Neural cell (in vitro differentiated cells): ENCODE measurements around the gene CCN5. TPM values are rescaled to one million over a fixed set of nuclear protein-coding genes. Genes with fewer than 3 reads are reported as not detected.

ENCODE experiments used
- H2AFZ ChIP-seq: fragments of 200-600, 300-800 bp; sonication (generic), shearing (Covaris generic); 2 replicates; pipeline ENCODE4 v1.6.0; 2014; ENCODE audit warnings: low read depth, mild to moderate bottlenecking, antibody characterized with exemption, low read length, moderate library complexity
- H3F3A ChIP-seq: fragments of 200-600 bp; shearing (Covaris generic); 2 replicates; pipeline ENCODE4 v1.6.1; 2016; ENCODE audit warnings: mild to moderate bottlenecking, moderate library complexity, mixed read lengths, antibody characterized with exemption, low read length; ENCODE audit not compliant: insufficient read depth, poor library complexity, severe bottlenecking
- H3K27ac ChIP-seq: fragments of 200-600, 300-800 bp; sonication (generic), shearing (Covaris generic); 2 replicates; pipeline ENCODE4 v1.5.1; 2014; ENCODE audit warnings: mild to moderate bottlenecking, low read length, moderate library complexity
- H3K27me3 ChIP-seq: fragments of 300-800, 200-600 bp; sonication (generic), shearing (Covaris generic); 2 replicates; pipeline ENCODE4 v1.6.0; 2014; ENCODE audit warnings: mild to moderate bottlenecking, low read depth, low read length, moderate library complexity; ENCODE audit not compliant: insufficient read depth
- H3K36me3 ChIP-seq: fragments of 300-800, 200-600 bp; sonication (generic), shearing (Covaris generic); 2 replicates; pipeline ENCODE4 v1.5.1; 2014; ENCODE audit warnings: mild to moderate bottlenecking, antibody characterized with exemption, low read length, moderate library complexity; ENCODE audit not compliant: insufficient read depth
- H3K4me2 ChIP-seq: fragments of 300-800, 200-600 bp; sonication (generic), shearing (Covaris generic); 2 replicates; pipeline ENCODE4 v1.6.0; 2014; ENCODE audit warnings: mild to moderate bottlenecking, low read length
- H3K4me3 ChIP-seq: fragments of 300-800, 200-600 bp; sonication (generic), shearing (Covaris generic); 2 replicates; pipeline ENCODE4 v1.5.1; 2014; ENCODE audit warnings: mild to moderate bottlenecking, low read length, moderate library complexity
- H3K79me2 ChIP-seq: fragments of 200-600 bp; shearing (Covaris generic); replicated peaks from 2 replicates; pipeline ENCODE4 v1.6.0; 2014; ENCODE audit warnings: mild to moderate bottlenecking, low read length, moderate library complexity; ENCODE audit not compliant: insufficient read depth
- H3K9ac ChIP-seq: fragments of 300-800, 200-600 bp; sonication (generic), shearing (Covaris generic); 2 replicates; pipeline ENCODE4 v1.6.1; 2016; ENCODE audit warnings: mild to moderate bottlenecking, low read length, mixed read lengths
- H3K9me2 ChIP-seq: fragments of 200-600 bp; shearing (Covaris generic); 2 replicates; pipeline ENCODE4 v1.6.1; 2016; ENCODE audit warnings: mild to moderate bottlenecking, low read length, mixed read lengths; ENCODE audit not compliant: insufficient read depth
- H3K9me3 ChIP-seq: fragments of 200-600, 300-800 bp; sonication (generic), shearing (Covaris generic); 2 replicates; pipeline ENCODE4 v1.6.1; 2016; ENCODE audit warnings: mild to moderate bottlenecking, mixed run types, low read length, moderate library complexity, mixed read lengths
- H4K20me1 ChIP-seq: fragments of 200-600 bp; shearing (Covaris generic); 2 replicates; pipeline ENCODE4 v1.6.1; 2016; ENCODE audit warnings: mild to moderate bottlenecking, mixed run types; ENCODE audit not compliant: insufficient read depth
- EP300 ChIP-seq: fragments of 450-650 bp; conservative IDR thresholded peaks from 2 replicates; pipeline ENCODE4 v1.6.1; 2014; ENCODE audit warnings: antibody characterized with exemption, mild to moderate bottlenecking, moderate library complexity; ENCODE audit not compliant: poor library complexity, severe bottlenecking
- EZH2 ChIP-seq: fragments of 200-600, 300-800 bp; shearing (Covaris generic), sonication (generic); IDR thresholded peaks from 2 replicates; pipeline ENCODE4 v1.6.1; 2014; ENCODE audit warnings: antibody characterized with exemption, low read length, borderline replicate concordance, mild to moderate bottlenecking; ENCODE audit not compliant: insufficient read depth, poor library complexity, severe bottlenecking
- MXI1 ChIP-seq: fragments of 450-650 bp; conservative IDR thresholded peaks from 2 replicates; pipeline ENCODE4 v1.6.1; 2014; ENCODE audit warnings: antibody characterized with exemption, mild to moderate bottlenecking; ENCODE audit not compliant: poor library complexity, severe bottlenecking
- POLR2AphosphoS5 ChIP-seq: IDR thresholded peaks from 2 replicates; pipeline ENCODE4 v1.6.1; 2012
- RAD21 ChIP-seq: fragments of 450-650 bp; conservative IDR thresholded peaks from 2 replicates; pipeline ENCODE4 v1.6.1; 2014; ENCODE audit warnings: antibody characterized with exemption, mild to moderate bottlenecking, moderate library complexity
- SMC3 ChIP-seq: fragments of 450-650 bp; conservative IDR thresholded peaks from 2 replicates; pipeline ENCODE4 v1.6.1; 2014; ENCODE audit warnings: antibody characterized with exemption, mild to moderate bottlenecking, moderate library complexity; ENCODE audit not compliant: poor library complexity
- TAF1 ChIP-seq: IDR thresholded peaks from 2 replicates; pipeline ENCODE4 v1.6.1; 2012; ENCODE audit warnings: low read depth
- polyA plus RNA-seq: library from polyadenylated mRNA; depleted of rRNA; stranded (reverse); fragments of >200 nt; gene quantifications from 2 replicates; pipeline ENCODE4 v1.2.3, GENCODE V29; 2014
- TF ChIP-seq, protein P1 (sequence below): fragments of 450-650 bp; IDR thresholded peaks from 2 replicates; pipeline ENCODE4 v1.5.1; 2014; ENCODE audit warnings: antibody characterized with exemption, mild to moderate bottlenecking, moderate library complexity; ENCODE audit not compliant: poor library complexity, severe bottlenecking
- TF ChIP-seq, protein P2 (sequence below): IDR thresholded peaks from 2 replicates; pipeline ENCODE4 v1.6.1; 2012; ENCODE audit warnings: borderline replicate concordance

CCN5 gene
- polyA plus RNA-seq, 1 donor from 2014 or later = not detected

DNA sequence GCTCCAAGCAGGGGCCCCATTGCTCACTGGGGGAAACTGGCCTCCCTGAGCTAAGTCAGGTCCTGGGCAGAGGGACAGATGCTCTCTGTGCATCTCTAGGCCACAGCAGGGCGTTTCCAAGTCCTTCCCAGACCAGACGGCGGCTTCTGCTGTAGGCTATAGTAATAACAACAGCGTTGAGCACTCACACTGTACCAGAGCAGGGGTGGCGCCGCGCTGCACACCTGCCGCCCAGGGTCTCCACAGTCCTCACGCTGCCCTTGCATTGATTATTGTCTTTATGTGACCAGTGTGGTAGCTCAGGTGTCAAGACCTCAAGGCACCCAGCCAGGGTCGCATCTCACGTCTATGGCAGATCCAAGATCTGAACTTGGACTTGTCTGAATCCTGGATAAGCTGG lies 14.9 kb upstream of the CCN5 start:
- no peak overlapping the region for H2AFZ ChIP-seq
- no peak for TF ChIP-seq EP300
- TF ChIP-seq, protein P1, sequence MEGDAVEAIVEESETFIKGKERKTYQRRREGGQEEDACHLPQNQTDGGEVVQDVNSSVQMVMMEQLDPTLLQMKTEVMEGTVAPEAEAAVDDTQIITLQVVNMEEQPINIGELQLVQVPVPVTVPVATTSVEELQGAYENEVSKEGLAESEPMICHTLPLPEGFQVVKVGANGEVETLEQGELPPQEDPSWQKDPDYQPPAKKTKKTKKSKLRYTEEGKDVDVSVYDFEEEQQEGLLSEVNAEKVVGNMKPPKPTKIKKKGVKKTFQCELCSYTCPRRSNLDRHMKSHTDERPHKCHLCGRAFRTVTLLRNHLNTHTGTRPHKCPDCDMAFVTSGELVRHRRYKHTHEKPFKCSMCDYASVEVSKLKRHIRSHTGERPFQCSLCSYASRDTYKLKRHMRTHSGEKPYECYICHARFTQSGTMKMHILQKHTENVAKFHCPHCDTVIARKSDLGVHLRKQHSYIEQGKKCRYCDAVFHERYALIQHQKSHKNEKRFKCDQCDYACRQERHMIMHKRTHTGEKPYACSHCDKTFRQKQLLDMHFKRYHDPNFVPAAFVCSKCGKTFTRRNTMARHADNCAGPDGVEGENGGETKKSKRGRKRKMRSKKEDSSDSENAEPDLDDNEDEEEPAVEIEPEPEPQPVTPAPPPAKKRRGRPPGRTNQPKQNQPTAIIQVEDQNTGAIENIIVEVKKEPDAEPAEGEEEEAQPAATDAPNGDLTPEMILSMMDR = no peak
- no peak overlapping the region for H3K9ac ChIP-seq
- no peaks in the 10 kb centered on the region for H3K9me2 ChIP-seq
- H3K79me2 ChIP-seq = no peaks in the 10 kb centered on the region
- no peak overlapping the region for H3K4me3 ChIP-seq
- H3K4me2 ChIP-seq = no peak overlapping the region
- no peaks in the 10 kb centered on the region for H3F3A ChIP-seq
- no peaks in the 10 kb centered on the region for H4K20me1 ChIP-seq
- no peaks in the 10 kb centered on the region for H3K36me3 ChIP-seq
- H3K27me3 ChIP-seq = no peaks in the 10 kb centered on the region
- H3K27ac ChIP-seq = no peak overlapping the region
- no peaks in the 10 kb centered on the region for H3K9me3 ChIP-seq

DNA sequence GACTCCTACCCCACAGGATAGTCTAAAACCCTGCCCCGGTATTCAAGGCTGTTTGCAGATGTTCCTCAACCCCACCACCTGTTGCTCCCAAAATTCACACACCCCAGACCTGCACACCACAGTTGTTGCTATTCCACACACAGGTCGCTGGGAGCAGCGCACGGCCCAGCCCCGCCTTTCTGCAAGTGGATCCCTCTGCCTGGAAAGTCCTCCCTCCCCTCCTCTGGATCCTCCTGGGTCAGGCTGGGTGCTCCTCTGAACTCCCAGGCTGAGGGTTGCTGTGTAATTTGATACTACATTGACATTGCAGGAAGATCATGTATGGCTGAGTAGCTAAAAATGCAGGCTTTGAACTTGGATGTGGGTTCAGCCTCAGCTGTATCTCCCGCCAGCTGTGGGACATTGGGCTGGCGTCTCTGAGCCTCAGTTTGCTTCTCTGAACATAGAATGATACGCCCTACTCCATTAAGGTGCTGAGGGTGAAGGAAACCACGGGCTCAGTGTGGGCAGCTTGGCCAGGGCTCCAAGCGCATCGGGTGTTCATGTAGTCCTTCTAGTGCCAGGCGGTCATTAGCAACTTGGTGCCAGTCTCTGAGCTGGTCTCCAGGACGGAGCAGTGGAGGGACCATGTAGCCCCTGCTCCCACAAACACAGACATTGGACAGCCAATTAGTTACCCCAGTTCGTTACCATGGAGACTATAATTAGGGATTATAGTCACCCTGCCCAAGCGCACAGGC lies 13.9 kb upstream of the CCN5 start:
- Histone ChIP-seq H3K4me3 (no peak overlapping the region), H3K36me3 (no peaks in the 10 kb centered on the region), H3K4me2 (no peak overlapping the region), H2AFZ (no peak overlapping the region), H3K9ac (no peak overlapping the region), H3K9me3 (no peaks in the 10 kb centered on the region), H3K27ac (no peak overlapping the region), H4K20me1 (no peaks in the 10 kb centered on the region), H3F3A (no peaks in the 10 kb centered on the region), H3K79me2 (no peaks in the 10 kb centered on the region), H3K9me2 (no peaks in the 10 kb centered on the region), H3K27me3 (no peaks in the 10 kb centered on the region)
- TF ChIP-seq, protein P1 = no peak
- TF ChIP-seq MXI1 (no peak), TAF1 (no peak), EZH2 (no peak), RAD21 (no peak), POLR2AphosphoS5 (no peak), SMC3 (no peak), EP300 (no peak)
- TF ChIP-seq, protein P2, sequence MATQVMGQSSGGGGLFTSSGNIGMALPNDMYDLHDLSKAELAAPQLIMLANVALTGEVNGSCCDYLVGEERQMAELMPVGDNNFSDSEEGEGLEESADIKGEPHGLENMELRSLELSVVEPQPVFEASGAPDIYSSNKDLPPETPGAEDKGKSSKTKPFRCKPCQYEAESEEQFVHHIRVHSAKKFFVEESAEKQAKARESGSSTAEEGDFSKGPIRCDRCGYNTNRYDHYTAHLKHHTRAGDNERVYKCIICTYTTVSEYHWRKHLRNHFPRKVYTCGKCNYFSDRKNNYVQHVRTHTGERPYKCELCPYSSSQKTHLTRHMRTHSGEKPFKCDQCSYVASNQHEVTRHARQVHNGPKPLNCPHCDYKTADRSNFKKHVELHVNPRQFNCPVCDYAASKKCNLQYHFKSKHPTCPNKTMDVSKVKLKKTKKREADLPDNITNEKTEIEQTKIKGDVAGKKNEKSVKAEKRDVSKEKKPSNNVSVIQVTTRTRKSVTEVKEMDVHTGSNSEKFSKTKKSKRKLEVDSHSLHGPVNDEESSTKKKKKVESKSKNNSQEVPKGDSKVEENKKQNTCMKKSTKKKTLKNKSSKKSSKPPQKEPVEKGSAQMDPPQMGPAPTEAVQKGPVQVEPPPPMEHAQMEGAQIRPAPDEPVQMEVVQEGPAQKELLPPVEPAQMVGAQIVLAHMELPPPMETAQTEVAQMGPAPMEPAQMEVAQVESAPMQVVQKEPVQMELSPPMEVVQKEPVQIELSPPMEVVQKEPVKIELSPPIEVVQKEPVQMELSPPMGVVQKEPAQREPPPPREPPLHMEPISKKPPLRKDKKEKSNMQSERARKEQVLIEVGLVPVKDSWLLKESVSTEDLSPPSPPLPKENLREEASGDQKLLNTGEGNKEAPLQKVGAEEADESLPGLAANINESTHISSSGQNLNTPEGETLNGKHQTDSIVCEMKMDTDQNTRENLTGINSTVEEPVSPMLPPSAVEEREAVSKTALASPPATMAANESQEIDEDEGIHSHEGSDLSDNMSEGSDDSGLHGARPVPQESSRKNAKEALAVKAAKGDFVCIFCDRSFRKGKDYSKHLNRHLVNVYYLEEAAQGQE = no peak
